GM10266 (cell line): ENCODE measurements around the gene TMEM54.

Source experiments
- DNase-seq: peaks from one replicate; pipeline ENCODE4 v3.0.0; 2012; ENCODE audit errors: extremely low spot score
- TF ChIP-seq, protein P1 (sequence below): IDR thresholded peaks from 2 replicates; pipeline ENCODE4 v1.5.1; 2012; ENCODE audit warnings: mild to moderate bottlenecking, low read depth; ENCODE audit not compliant: control insufficient read depth, insufficient read depth; ENCODE audit errors: missing control alignments

The TMEM54 gene

DNA sequence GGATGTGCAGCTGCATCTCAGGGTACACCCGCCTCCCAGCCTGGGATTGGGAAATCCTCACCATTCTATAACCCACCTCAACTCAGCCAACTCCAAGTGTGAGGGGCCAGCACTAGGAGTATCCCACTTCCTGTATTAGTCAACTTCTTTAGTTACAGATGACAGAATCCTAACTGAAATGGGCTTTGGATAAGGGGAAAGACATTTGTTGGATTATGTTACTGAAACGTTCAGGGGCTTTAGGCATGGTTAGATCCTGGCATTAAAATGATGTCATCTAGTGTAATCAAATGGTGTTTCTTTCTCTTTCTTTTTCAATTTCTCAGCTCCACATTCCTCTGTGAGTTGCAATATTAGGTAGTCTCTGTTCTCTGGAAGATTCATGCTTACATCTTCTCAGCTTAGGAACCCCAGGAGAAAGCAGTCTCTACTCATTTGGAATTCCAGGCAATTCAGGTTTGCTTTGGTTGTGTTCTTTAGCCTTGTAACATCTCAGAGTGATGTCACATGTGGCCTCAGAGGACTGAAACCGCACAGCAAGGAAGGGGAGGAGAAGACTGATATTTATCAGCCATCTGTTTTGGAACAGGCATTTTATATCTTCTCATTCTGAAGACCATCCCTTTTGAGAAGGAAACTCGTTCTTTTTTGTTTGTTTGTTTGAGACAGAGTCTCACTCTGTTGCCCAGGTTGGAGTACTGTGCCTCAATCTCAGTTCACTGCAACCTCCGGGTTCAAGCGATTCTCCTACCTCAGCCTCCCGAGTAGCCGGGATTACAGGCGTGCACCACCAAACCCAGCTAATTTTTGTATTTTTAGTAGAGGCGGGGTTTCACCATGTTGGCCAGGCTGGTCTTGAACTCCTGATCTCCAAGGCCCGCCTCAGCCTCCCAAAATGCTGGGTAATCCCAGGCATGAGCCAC is 18.9 kb upstream of the TMEM54 start:
- TF ChIP-seq, protein P1, sequence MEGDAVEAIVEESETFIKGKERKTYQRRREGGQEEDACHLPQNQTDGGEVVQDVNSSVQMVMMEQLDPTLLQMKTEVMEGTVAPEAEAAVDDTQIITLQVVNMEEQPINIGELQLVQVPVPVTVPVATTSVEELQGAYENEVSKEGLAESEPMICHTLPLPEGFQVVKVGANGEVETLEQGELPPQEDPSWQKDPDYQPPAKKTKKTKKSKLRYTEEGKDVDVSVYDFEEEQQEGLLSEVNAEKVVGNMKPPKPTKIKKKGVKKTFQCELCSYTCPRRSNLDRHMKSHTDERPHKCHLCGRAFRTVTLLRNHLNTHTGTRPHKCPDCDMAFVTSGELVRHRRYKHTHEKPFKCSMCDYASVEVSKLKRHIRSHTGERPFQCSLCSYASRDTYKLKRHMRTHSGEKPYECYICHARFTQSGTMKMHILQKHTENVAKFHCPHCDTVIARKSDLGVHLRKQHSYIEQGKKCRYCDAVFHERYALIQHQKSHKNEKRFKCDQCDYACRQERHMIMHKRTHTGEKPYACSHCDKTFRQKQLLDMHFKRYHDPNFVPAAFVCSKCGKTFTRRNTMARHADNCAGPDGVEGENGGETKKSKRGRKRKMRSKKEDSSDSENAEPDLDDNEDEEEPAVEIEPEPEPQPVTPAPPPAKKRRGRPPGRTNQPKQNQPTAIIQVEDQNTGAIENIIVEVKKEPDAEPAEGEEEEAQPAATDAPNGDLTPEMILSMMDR = no peak
- no peak for DNase-seq

DNA sequence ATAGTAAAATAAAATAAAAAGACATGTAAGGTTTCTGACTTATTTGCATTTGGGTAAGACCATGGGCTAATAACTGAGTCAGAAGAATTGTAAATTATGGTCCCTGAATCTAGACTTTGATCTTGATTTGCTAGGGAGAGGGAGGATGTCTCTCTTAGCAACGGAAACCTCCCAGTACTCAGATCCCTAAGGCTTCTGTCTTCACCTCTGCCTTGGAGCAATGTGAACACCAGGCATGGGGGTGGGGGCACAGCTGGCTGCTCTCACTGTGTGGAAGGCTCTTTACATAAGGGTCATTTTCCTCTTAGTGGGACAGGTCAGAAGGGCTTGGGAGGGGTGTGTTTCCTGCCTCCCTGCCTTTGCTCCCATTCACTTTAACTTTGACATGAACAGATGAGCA is 17.0 kb upstream of the TMEM54 start:
- no peak for DNase-seq
- TF ChIP-seq, protein P1 = no peak

DNA sequence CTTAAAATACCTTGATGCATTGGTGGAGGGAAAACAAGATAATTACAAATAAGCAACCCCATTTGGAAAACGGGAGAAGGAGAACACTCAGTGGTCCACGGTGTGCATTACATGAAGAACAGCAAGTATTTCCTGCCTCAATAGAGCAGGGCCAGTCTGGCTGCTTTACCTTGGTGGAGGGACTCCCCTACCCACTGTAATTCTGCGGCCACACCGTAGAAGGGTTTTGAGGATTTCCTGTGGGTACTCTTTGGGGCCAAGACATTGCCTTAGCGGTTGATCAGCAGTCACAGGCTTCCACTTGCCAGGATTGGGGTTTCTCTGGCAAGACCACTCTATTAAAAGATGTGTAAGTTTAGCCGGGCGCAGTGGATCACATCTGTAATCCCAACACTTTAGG is 16.3 kb upstream of the TMEM54 start:
- no peak for DNase-seq
- TF ChIP-seq, protein P1 = no peak

DNA sequence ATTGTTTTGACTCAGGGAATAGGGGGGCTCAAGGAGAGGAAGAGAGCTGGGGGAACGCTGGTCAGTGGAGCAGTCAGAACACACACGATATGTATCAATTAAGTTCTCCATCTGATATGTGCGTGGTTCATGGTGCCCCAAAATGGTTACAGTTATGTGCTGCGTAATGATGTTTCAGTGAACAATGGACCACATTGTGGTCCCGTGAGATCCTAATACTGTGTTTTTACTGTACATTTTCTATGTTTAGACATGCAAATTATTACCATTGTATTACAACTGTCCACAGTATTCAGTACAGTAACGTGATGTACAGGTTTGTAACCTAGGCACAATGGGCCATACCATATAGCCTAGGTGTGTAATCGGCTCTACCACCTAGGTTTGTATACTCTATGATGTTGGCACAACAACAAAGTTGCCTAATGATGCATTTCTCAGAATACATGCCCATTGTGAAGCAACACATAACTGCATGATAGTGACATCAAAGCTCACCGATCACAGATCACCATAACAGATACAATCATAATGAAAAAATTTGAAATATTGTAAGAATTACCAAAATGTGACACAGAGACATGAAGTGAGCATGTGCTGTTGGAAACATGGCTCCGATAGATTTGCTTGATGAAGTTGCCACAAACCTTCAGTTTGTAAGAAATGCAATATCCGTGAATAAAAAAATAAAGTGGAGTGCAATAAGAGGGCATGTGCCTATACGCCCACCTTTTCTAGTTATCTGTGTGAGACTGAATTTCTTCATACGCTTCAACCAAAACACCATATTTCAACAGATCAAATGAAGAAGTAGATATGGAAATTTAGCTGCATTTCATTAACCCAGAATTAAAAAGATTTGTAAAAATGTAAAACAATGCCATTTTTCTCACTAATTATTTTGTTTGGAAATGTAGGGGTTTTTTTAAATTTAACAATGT is 14.8 kb upstream of the TMEM54 start:
- TF ChIP-seq, protein P1 = no peak
- DNase-seq = no peak

DNA sequence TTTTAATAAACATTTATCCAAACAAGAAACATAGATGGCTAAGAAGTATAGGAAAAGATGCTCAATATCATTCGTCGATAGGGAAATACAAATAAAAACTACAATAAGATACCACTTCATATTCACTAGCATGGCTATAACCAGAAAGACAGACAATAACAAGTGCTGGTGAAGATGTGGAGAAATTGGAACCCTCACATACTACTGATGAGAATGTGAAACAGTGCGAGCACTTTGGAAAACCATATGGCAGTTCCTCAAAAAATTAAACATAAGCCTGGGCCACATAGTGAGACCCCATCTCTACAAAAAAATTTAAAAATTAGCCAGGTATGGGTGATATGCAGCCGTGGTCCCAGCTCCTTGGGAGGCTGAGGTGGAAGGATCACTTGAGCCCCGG is 9.1 kb upstream of the TMEM54 start:
- DNase-seq = no peak
- TF ChIP-seq, protein P1 = no peak

DNA sequence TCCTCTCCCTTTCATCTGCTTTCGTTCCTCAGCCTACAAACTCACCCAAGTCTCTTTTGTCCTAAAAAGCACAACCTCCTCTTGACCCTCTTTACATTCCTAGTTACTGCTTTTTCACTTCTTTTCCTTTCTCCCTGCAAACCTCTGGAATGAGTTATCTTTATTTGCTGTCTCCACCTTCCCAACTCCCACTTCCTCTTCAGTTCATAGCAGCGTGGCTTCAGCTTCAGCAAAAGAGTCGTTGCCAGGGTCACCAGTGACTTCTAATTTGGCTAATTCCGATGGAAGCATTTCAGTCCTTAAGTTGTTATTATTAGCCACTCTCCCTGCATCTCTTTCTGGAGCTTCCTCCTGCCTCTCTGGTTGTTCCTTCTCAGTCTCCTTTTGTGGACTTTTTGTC is 6.2 kb upstream of the TMEM54 start:
- DNase-seq = no peak
- TF ChIP-seq, protein P1 = no peak
